Measurements from ENCODE around the gene LMTK2.

- TF ChIP-seq CTCF (IDR thresholded peaks at IDR 0.05; ENCODE audit: borderline replicate concordance, extremely low read depth, low read length, poor library complexity, severe bottlenecking) (no peak), EZH2 (IDR thresholded peaks at IDR 0.05; ENCODE audit: borderline replicate concordance, low read depth, low read length, severe bottlenecking) (no peak)
Measured at GRCh38 chr7:98234429-98235147, 127.9 kb downstream of the LMTK2 start.
